C1 segment of cervical spinal cord (tissue), 14 donors: Measurements from ENCODE around the gene WSCD2.

Experiments
- DNase-seq, 14 donors: peaks; one replicate each; lab custom pipeline; 2025; lab: John Stamatoyannopoulos, UW

The WSCD2 gene

DNA sequence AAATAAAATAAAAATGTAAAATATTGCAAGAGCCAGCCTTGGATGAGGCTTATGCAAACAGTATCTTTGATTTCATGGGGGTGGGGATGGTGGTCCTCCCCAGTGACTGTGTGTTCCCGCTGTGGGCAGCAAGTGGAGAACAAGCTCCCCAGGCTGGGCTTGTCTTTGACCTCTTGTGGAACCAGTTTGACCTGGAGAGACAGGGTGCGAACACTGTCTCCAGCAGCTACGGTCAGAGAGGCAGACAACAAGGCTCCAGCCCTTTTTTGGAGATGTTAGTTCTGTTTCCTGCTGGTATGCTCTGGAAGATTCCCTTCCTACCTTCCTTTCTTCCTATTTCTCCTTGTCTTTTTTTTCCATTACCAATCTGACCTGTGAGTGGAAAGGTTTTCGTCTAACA lies 21.8 kb upstream of the WSCD2 start:
- no peak for DNase-seq

DNA sequence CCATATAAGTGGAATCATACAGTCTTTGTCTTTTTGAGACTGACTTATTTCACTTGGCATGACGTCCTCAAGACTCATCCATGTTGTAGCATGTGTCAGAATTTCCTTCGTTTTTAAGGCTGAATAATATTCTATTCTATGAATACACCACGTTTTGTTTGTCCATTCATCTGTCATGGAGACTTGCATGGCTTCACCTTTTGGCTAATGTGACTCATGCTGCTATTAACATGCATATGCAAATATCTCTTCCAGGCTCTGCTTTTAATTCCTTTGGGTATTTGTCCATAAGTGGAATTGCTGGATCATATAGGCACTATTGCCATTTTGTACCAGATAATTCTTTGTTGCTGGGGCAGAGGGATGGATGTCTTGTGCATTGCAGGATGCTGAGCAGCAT lies 19.6 kb upstream of the WSCD2 start:
- no peak for DNase-seq

DNA sequence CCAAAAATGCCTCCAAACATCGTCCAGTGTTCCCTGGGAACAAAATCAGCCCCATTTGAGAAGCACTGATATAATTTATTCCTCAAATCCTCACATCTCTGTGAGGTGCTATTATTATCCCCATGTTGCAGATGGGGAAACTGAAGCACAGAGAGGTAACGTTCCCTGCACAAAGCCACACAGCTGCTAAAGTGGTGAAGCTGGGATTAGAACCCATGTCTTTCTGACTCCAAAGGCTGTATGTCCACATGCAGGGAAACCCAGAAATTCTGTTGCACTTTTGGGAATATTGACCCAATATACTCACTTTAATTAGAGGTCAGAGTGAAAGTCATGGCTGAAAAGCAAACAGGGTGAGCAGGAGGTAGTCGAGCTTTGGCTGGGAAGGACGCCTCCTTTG lies 19.1 kb upstream of the WSCD2 start:
- no peak for DNase-seq

DNA sequence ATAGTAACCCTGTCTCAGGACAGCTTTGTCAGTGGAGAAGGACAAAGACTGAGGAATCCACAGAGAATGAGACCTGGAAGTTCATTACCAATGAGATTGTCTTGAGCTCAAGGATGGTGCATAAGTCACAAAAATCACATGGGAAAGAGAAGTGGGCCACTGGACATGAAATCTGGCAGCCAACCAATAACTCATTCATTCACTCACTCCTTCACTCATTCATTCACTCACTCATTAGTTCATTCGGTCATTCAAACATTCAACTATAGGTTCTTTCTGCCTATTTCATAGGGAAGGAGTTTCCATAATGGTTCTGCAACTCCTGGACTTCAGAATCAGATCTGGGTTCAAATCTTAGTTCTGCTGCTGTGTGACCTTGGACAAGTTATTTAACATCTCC lies 18.2 kb upstream of the WSCD2 start:
- no peak for DNase-seq

DNA sequence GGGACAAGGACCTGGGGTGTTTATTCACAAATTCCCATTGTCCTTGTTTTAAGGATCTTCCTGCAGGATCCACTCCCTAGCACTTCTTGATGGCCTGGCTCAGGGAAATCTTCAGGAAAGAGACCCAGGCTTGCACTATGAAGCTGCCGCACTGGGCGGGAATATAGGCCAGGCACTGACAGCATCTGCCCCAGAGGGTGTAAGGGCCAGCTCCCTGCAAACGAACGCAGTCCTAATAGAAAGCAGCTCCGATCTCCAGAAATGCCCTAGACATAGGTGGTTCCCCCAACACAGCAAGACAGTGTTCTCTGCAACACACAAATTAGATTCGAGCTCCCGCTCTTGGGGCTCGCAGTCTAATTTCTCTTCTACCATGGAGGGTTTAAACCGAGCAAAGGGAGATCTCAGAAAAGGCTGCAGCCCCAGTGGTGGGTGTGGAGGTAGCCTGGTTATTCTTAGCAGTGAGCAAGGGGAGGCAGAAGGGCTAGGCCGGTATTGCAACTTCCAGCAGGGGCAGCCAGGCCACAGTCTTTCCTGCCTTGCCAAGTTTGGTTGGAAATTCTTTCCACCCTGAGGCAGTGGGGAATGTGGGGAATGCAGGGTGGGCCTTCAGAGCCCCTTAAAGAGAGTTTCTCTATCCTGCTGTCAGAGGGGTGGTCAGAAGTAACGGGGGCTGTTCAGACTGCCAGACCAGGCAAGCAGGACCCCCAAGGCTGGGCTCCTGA lies 16.1 kb upstream of the WSCD2 start:
- peak in 1 of 14 donors; percentile 22 for DNase-seq

DNA sequence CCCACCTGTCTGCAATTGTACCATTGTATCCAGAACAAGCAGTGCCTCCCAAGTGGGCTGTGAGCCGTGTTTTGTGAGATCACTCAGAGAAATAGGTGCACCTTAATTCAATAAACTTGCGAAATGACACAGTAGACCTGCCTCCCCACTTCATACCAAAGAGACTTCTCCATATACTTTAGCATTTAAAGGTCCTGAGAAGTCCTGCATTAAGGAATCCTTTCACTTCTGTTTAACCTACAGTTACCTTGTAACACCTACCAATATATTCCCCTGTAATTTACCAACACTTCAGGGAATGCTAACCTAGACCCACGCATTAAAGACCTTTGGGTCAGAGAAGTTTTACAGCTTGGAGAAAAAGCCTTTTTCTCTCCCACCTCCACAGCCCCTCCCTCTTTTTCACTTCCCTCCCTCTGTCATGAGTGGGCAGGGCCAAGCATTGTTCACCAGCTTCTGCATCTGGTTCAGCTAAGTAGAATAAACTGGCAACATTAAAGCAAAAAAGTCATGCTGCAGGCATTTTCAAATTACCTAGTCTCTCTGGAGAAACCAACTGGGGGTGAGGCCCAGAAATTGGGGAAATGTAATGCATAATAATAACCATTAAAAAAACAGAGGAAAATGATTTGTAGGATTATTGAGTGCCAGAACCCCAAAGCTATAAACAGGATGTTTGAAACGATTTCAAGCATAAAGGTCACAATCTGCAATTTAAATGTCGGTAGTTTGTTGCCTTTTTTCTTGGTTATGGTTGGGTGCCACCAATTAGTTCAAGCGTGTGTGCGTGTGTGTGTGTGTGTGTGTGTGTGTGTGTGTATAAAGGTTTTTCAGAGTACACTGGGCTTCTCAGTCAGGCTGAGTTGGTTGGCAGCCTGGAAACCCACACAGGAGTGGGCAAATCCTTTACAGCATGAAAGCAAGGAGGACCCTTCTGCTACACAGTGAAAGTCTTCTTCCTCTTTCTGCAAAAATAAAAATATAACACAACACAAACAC lies 13.7 kb upstream of the WSCD2 start:
- DNase-seq: no peak

DNA sequence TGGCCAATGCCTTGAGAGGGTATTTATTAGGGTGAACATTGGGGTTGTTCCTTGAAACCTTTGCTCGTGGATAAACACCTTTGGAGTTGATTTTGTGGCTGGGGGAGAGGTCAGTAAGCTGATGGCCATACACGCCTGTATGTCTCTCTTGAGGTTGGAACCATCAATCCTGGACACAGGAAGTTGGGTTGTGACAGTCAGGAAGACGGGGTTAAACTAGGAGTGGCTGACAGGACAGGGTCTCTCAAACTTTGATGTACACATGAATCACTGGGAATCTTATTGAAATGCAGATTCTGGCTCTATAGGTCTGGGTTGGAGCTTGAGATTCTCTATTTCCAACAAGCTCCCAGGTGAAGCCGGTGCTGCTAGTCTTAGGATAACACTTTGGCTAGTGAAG lies 12.8 kb upstream of the WSCD2 start:
- no peak for DNase-seq

DNA sequence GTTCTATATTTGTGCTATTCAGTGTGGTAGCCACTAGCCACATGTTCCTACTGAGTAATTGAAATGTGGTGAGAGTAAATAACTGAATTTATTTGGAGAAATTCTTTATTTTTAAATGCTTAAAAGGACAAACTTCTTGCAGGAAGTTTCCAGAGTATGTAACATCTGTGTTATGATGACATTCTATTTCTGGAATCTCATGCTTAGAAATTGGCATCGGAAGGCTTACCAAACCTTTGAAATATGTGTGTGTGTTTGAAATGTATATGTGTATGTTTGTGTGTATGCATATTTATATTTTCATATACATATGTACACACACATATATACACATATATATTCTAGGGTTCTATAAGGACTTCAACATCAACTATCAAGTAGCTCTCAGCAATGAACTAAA lies 12.4 kb upstream of the WSCD2 start:
- no peak for DNase-seq

DNA sequence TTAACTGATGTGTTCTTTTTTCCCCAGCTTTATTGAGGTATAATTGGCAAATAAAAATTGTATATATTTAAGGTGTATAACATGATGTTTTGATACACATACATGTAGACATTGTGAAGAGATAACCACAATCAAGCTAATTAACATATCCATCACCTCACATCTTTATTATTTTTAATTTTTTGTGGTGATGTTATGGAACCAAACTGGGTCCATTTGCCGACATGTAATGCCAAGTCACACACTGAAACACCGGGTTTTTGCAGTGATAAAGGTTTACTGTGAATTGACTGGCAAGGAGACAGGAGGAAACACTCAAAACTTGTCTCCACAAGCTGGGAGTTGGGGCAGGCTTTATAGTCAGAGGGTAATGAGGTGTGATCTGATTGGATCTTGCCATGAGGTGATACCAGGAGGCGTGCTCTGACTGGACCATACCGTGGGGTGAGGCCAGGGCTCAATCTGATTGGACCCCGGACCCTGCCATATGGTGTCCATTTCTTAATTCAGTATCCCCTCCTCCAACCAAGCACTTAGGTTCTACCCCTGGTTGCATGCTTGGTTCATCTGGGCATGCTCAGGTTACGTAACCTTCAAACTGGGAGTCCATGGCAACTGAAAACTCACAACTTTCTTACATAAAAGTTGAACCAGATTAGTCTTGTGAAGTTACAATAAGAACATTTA lies 11.8 kb upstream of the WSCD2 start:
- no peak for DNase-seq

DNA sequence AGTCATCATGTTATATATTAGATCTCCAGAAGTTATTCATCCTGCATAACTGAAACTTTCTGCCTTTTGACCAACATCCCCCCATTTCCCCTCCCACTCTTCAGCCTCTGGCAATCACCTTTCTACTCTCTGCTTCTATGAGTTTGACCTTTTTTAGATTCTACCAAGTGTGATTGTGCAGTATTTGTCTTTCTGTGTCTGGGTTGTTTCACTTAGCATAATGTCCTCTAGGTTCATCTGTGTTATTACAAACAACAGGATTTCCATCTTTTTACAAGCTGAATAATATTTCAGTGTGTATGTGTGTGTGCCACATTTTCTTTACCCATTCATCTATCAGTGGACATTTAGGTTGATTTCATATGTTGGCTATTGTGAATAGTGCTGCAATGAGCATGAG lies 11.2 kb upstream of the WSCD2 start:
- DNase-seq: no peak

DNA sequence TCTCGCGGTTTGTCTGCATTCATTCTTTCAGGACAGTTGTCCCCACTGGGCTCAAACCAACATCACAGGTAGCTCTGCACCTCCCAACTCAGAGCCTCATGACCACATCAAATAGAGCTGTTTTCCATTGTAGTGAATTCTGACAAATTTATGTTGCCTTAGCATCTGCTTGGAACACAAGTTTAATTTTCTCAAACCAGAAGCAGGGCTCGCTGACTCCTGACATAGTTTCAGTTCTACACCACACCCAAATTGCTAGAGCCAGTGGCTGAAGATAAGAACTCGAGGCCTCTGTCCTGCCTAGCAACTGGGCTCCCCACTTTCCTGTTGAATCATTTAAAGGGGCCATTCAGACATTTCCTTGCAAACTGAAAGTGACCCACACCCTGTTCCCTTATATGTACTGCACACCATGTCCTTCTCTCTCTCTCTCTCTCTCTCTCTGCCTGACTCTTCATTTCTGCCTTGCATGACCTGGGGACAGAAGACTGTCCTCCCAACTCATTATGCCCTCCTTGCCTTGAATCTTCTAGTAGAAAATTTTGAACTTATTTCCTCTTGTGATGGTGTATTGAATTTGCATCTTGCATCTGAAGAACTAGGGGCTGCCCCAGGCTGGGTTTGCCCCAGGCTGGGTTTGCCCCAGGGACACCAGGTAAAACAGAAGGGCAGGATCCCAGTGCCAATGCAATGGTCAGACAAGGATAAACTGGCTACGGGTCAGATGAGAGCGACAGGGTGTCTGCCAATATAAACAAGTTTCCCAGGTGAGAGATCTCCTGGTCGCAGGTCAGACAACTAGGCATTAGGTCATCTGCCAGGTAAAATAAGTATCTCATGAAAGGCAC lies 9.7 kb upstream of the WSCD2 start:
- DNase-seq: no peak

DNA sequence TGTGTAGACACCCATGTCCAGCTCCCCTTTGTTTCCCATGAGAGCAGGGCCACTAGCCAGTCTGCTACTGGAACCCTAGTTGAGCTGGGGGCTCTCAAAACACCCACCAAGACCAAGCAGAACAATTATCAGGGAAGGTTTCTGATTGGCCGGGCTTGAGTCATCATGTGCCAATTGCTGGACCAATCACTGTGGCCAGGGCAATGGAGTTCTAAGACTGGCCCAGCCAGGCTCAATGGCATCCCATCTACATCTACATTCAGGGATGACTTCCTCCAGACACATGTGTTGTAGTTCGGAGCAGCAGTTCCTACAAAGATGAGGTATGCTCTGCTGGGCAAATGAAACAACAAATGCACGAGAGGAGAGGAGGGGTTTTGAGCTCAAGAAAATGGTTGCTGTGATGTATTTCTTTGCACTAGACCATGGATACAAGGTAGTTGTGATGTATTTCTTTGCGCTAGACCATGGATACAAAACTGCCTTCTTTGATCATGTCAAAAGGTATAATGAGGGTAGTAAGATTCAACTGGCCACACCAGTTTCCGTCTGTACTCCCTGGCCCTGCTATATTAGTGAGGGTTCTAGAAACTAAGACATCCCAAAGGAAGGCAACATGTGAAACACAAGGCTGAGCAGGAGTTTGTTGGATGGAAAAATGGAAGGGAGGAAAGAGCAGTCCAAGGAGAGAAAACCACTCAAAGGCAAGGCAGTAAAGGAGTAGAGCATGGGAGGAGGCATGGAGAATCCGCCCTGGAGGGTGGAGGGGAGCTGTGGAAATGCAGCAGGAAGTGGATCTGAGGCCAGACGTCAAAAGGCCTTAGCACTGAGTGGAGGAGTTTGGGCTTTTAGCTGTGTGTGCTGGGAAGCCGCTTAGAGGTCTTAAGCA lies 8.9 kb upstream of the WSCD2 start:
- no peak for DNase-seq

DNA sequence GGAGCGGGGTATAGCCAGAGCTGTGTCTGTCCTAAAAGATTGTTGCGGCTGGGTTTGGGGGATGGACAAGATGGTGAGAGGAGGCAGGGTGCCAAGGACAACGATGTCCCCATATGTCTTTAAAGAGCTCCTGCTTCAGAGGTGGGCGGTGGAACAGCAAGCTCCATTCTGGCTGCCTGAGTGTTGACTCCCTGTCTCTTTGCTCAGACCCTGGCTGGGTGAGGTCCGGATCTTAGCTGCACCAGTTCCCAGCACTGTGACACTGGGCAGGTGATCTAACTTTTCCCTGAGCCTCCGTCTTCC lies 8.3 kb upstream of the WSCD2 start:
- DNase-seq: no peak

DNA sequence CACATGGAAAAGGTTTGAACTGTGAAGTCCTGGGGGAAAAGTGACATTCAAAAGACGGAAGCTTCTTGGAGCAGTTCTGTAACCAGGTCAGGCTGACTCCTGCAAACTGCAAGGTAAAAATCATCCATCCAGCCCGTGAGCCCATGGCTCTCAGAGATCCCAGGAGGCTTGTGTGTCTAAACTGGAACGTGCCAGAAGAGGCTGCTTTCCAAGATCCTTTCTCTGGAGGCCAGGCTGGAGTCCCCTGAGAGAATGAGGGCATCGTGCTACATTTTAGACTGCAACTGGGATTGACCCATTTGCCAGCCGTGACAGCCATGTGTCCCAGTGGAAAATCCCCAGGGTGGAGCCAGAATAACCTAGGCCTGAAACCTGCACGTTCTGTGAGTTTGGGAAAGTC lies 7.8 kb upstream of the WSCD2 start:
- peak in 1 of 14 donors; percentile 74 for DNase-seq

DNA sequence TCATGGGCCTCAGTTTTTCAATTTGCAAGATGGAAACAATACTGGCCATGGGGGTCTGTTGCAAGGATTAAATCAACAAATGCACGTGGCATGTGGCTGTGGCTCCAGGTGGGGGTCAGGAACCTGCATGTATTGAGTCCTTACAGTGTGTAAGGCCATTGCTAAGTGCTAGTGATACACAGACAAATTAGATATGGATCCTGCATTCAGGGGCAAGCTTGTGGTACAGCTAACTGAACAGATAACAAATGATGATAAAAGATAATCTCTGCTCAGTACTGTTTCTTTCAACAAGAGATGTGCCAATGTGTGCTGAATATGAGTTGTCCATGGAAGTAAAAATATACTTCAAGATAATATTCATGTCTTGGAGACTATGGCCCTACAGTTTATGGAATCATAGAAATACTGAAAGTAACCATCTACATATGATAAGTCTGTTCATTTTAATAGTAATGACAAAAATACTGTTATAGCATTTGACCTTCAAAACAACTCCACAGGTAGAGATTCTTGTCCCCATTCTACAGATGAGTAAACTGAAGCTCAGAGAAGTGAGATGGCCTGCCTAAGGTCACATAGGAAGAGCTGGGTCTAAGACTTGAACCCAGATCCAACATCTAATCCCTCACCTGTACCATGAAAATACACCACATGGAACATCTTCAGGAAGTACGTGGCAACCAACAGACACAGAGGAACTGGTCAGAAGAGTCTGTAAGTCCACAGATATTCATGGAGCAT lies 7.2 kb upstream of the WSCD2 start:
- DNase-seq: no peak

DNA sequence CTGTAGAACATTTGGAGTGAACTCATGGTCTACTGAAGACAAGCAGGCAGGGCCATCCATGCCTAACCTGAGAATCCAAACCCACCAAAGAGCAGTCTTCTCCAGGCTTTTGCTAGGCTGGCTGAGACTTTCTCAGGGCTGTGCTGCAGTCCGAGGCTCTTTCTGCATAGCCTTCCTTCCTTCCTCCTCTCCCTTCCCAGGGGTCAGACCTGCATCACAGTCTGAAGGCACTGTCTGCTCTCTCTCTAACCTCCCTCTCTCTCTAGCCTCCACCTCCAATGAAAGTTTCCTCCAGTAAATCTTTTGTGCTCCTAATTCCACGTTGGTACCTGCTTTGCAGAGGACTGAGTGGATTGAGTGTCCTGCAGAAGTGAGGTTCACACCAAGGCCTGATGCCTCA lies 6.4 kb upstream of the WSCD2 start:
- DNase-seq: no peak

DNA sequence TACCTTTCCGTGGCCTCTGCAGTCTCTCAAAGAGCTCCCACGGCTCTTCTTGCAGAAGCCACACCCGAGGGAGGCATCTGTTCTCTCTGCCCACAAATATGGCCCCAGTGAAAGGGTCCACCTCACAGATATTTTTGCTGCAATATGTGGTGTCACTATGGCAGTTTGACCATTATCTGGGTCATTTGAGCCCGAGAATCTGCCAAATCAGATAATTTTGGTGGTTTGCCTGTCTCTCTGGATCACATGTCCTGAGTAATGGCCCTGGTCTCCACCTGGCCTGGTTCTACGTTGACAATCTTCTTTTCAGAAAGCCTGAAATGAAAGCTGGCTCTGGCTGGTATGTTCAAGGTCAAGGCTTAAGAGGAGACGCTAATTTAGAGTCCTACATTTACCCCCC lies 5.7 kb upstream of the WSCD2 start:
- DNase-seq: peak in 1 of 14 donors; percentile 63

DNA sequence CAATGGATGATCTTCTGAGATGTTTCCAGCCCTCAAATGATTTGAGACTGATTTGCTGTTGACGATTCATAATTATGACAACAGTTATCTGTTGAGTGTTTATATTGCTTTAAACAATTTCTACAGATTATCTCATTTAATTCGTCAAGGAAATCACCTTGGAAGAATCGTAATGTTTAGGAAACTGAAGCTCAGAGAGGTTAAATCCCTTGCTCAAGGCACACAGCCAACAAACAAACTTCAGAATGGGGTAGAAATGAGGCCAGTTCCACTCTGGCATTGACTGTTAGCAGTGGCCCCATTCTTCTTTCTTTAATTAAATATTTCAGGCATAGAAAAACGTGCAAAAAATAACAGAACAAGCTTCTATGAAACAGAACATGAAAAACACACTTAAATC lies 4.0 kb upstream of the WSCD2 start:
- no peak for DNase-seq

DNA sequence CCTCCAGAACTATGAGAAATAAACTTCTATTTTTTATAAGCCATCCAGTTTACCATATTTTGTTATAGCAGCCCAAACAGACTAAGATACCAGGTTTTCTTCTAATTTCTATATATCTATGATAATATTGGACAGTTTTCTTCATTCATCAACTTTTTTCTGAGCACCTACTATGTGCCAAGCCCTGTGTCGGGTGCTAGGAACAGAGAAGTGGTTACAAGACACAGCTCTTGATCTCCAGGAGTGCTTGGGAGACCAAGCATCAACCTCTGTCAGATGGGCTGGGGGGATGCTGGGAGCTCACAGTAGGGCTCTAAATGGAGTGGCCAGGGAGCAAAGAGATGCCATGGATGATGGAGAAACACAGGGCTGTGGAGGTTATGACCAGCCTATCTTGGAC lies 2.9 kb upstream of the WSCD2 start:
- DNase-seq: no peak

DNA sequence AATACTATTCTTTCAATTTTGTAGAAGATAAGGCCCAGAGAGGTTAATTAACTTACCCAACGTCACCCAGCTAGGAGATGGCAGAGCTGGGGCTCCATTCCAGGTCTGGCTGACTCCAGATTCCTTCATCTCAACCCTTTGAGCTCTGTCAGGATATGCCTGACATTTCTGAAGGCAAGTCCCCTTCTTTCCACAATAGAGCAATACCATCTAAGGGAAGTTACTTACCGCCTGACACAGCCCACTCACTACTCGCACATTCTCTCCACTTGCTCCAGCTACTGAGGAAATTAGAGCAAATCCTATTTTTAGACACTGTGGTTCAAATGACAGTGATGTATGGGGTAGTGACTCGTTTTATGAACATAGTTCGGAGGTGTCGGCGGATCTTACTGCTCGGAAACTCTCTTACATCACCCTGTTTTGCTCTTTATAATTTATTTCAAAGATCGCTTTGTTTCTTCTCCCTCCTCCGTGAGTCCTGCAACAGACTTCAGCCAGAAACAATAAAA lies 2.0 kb upstream of the WSCD2 start:
- DNase-seq: no peak
